Colon (tissue), 2 donors: Measurements from ENCODE around the gene CTIF.

Source experiments
- FAIRE-seq: peaks from 2 replicates; lab custom pipeline; 2012; peaks lifted over from hg19 to GRCh38; lab: Jason Lieb, UNC
- donor health status: control.
- donor health status: control.

CTIF gene

GRCh38 chr18:48753691-48754090 lies 214.9 kb downstream of the CTIF start:
- no peak for FAIRE-seq

GRCh38 chr18:48754559-48754958 lies 215.7 kb downstream of the CTIF start:
- no peak for FAIRE-seq

GRCh38 chr18:48754993-48755473 lies 216.2 kb downstream of the CTIF start:
- FAIRE-seq, result no peak

GRCh38 chr18:48756511-48757226 lies 217.8 kb downstream of the CTIF start:
- FAIRE-seq, result no peak

GRCh38 chr18:48757367-48757766 lies 218.5 kb downstream of the CTIF start:
- FAIRE-seq, result no peak

GRCh38 chr18:48757906-48758305 lies 219.1 kb downstream of the CTIF start:
- no peak for FAIRE-seq

- peak; percentile 31 for FAIRE-seq
Measured at GRCh38 chr18:48761582-48761981, 222.8 kb downstream of the CTIF start.

GRCh38 chr18:48762022-48762421 lies 223.2 kb downstream of the CTIF start:
- no peak for FAIRE-seq

- FAIRE-seq, result no peak
Measured at GRCh38 chr18:48762836-48763718, 224.2 kb downstream of the CTIF start.

- FAIRE-seq, result no peak
Measured at GRCh38 chr18:48763719-48764100, 224.9 kb downstream of the CTIF start.

- FAIRE-seq, result no peak
Measured at GRCh38 chr18:48765053-48765452, 226.2 kb downstream of the CTIF start.

- no peak for FAIRE-seq
Measured at GRCh38 chr18:48766026-48766425, 227.2 kb downstream of the CTIF start.

GRCh38 chr18:48766487-48766886 lies 227.7 kb downstream of the CTIF start:
- no peak for FAIRE-seq

GRCh38 chr18:48767090-48767690 lies 228.4 kb downstream of the CTIF start:
- FAIRE-seq, result no peak

- FAIRE-seq, result no peak
Measured at GRCh38 chr18:48769006-48769636, 230.3 kb downstream of the CTIF start.

- FAIRE-seq, result no peak
Measured at GRCh38 chr18:48770243-48770642, 231.4 kb downstream of the CTIF start.

GRCh38 chr18:48771641-48772375 lies 233.0 kb downstream of the CTIF start:
- FAIRE-seq, result no peak

GRCh38 chr18:48772457-48772856 lies 233.6 kb downstream of the CTIF start:
- FAIRE-seq, result no peak

GRCh38 chr18:48773821-48774220 lies 235.0 kb downstream of the CTIF start:
- no peak for FAIRE-seq

GRCh38 chr18:48774941-48775340 lies 236.1 kb downstream of the CTIF start:
- FAIRE-seq, result no peak

- no peak for FAIRE-seq
Measured at GRCh38 chr18:48775372-48776155, 236.7 kb downstream of the CTIF start.
